Activated CD4-positive, alpha-beta T cell treated with anti-CD3 and anti-CD28 coated beads, Interleukin-10, Interleukin-2, amounts not matched to agents 100 ng/mL and 50 ng/mL, durations not matched to agents 16 hours and 8 hours (primary cell): ENCODE data around the gene RASA3.
"Not testable (repeated sequence)": the region's sequence is repeated elsewhere in the genome, so short reads cannot be mapped to it uniquely, and the experiment has no call there.

ENCODE experiments used
- DNase-seq: peaks from one replicate; pipeline ENCODE4 v3.0.0-alpha.2; 2020

The RASA3 gene

GRCh38 chr13:114098689-114099056, 33.8 kb downstream of the RASA3 start:
- DNase-seq: not testable (repeated sequence)

- DNase-seq: no peak
These were observed 34.3 kb downstream of the RASA3 start for GRCh38 chr13:114097893-114098688.

- no peak for DNase-seq
These were observed 35.1 kb downstream of the RASA3 start for GRCh38 chr13:114097212-114097892.

- DNase-seq: no peak
These were observed 35.6 kb downstream of the RASA3 start for GRCh38 chr13:114096811-114097211.

- DNase-seq: no peak
These were observed 36.4 kb downstream of the RASA3 start for GRCh38 chr13:114096031-114096485.

- DNase-seq: no peak
These were observed 36.9 kb downstream of the RASA3 start for GRCh38 chr13:114095486-114095885.

GRCh38 chr13:114093118-114093517, 39.3 kb downstream of the RASA3 start:
- DNase-seq: no peak

GRCh38 chr13:114092468-114092867, 40.0 kb downstream of the RASA3 start:
- DNase-seq: no peak

- no peak for DNase-seq
These were observed 41.9 kb downstream of the RASA3 start for GRCh38 chr13:114090476-114090875.

- DNase-seq: no peak
These were observed 42.5 kb downstream of the RASA3 start for GRCh38 chr13:114089751-114090400.

- DNase-seq: no peak
These were observed 43.1 kb downstream of the RASA3 start for GRCh38 chr13:114089341-114089740.

GRCh38 chr13:114088863-114089262, 43.6 kb downstream of the RASA3 start:
- DNase-seq: no peak

GRCh38 chr13:114088234-114088633, 44.2 kb downstream of the RASA3 start:
- no peak for DNase-seq

GRCh38 chr13:114087430-114087829, 45.0 kb downstream of the RASA3 start:
- DNase-seq: no peak

- no peak for DNase-seq
These were observed 49.4 kb downstream of the RASA3 start for GRCh38 chr13:114082849-114083645.

GRCh38 chr13:114081761-114082681, 50.4 kb downstream of the RASA3 start:
- no peak for DNase-seq

- no peak for DNase-seq
These were observed 51.5 kb downstream of the RASA3 start for GRCh38 chr13:114080739-114081561.

- DNase-seq: no peak
These were observed 52.6 kb downstream of the RASA3 start for GRCh38 chr13:114079601-114080536.
